NK-92 treated with Interleukin-12 subunit alpha and Interleukin-12 subunit beta, amount 100 ng/mL, for 24 hours (cell line): ENCODE measurements around the gene OR4D1.

Experiments used
- DNase-seq: peaks from one replicate; lab custom pipeline; 2025; lab: John Stamatoyannopoulos, UW

OR4D1 gene

DNA sequence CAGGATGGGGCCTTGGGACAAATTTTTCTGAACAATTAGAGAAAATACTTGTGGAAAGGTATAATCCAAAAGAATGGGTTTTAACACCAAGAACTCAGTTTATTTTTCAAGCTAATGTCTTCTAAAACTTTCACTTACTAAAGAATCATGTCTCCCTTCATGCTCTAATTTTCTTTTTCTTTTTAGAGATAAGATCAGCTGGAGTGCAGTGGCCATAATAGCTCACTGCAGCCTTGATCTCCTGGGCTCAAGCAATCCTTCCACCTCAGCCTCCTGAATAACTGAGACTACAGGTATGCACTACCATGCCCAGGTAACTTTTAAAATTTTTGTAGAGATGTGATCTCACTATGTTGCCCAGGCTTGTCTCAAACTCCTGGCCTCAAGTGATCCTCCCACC lies 5.5 kb downstream of the OR4D1 start:
- no peak for DNase-seq

DNA sequence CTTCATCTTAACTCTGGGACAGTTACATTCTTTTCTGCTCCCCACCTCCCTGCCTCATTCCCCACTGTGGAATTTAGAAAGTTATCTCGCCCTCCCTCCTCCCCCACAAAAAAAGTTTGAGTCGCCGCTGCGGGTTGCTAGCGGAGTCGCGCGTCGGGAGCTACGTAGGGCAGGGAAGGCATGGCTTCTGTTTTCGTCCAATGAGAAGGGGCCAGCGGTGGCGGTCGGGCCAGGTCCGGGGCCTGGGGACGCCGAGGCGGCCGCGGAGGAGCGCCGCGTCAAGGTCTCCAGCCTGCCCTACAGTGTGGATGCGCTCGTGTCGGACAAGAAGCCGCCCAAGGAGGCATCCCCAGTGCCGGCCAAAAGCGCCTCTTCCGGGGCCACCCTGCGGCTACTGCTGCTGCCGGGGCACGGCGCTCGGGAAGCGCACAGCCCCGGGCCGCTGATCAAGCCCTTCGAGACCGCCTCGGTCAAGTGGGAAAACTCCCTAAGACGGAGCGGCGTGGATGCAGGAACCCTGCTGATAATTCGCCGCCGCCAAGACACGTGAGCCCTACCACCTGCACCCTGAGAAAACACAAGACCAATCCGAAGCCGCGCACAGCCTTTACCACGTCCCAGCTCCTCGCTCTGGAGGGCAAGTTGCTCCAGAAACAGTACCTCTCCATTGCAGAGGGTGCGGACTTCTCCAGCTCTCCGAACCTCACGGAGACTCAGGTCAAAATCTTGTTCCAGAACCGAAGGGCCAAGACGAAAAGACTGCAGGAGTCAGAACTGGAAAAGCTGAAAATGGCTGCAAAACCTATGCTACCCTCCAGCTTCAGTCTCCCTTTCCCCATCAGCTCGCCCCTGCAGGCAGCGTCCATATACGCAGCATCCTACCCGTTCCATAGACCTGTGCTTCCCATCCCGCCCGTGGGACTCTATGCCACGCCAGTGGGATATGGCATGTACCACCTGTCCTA lies 8.9 kb downstream of the OR4D1 start:
- no peak for DNase-seq

DNA sequence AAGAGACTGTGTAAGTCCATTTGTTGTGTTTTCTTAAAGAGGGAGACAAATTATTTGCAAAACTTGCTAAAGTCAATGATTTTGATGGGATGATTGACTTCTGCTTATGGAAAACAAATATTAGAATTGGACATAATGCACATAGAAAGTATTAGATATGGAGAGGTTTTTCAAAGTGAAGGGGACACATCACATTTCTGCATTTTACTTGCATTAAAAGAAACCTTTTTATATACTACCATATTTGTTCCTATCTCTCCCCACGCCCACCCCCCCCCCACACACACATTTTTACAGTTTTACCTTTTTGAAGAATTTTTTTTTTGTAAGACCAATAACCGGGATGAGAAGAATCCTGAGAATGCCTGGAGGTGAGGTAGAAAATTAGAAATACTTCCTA lies 10.0 kb downstream of the OR4D1 start:
- no peak for DNase-seq

DNA sequence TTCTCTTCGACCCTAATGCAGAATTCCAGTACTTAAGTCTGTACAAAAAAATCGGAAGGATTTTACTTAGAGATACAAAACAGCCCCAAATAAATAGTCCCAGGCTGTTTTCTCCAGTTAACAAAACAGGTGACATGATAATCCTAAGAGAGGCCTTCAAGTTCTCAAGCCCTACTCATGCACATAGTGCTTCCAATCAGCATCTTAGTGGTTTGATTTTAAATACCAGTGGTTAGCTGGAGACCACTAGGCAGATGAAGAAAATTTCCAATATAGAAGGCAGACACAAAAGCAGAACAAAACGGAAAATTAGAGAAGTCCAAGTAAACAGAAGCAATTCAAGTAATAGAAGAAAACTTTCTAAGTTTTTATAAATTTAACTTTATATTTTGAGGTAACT lies 13.4 kb downstream of the OR4D1 start:
- no peak for DNase-seq

DNA sequence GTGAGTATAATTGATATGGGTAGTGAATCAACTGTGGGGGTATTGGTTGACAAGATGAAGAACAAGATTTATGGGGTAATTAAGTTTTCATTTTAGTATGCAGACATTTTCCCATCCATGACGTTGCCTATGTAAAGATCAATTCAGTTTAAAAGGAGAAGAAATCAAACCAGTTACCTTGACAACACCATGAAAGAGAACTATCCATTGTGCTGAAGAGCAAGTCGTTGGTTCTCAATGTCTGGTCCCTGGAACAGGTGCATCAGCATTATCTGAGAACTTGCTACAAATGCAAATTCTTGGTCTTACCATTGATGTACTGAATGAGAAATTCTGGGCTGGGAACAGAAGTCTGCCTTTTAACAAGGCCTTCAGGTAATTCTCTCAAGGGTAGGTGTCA lies 17.8 kb downstream of the OR4D1 start:
- DNase-seq = no peak

DNA sequence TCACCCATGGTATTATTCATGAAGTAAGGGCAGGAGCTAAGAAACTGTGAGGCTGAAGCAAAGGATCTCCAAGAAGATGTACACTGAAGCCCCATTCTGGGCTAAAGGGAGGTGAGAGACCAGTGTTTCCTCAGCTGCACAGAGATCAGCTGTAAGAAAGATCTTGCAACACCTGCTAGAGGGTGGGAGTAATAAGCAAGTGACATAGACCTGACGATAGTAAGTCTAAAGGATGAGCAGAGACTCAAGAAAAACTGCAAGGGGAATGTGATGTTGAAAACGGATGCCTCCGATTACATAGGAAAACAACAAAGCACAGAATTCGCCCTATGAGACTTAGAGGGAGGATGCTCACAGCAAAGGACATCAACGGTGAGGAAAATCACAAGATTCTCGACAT lies 18.5 kb downstream of the OR4D1 start, which contains the start of gene OR4D2:
TSS of gene OR4D2 (plus strand) at position 301 of the 400 bp plus-strand sequence. CDS start 2,674 bp downstream, outside the sequence.
- DNase-seq = no peak

DNA sequence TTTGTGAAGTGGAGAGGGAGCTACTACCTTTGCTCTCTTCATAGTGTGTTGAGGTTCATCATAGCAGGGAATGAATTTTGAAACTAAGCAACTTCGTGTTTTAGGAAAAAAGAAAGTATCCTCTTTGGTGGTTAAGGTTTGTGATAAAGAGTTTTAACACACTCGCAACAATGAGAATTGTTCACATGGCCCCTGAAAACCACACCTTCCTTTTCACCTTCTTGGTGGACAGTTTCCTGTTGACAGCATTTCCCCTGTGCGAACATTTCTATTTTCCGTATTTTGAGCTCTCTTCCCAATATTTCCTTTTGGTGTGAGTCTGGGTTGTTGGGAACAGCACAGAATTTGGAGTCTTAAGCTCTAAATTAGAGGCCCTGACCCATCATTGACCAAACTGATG lies 22.4 kb downstream of the OR4D1 start:
- no peak for DNase-seq

DNA sequence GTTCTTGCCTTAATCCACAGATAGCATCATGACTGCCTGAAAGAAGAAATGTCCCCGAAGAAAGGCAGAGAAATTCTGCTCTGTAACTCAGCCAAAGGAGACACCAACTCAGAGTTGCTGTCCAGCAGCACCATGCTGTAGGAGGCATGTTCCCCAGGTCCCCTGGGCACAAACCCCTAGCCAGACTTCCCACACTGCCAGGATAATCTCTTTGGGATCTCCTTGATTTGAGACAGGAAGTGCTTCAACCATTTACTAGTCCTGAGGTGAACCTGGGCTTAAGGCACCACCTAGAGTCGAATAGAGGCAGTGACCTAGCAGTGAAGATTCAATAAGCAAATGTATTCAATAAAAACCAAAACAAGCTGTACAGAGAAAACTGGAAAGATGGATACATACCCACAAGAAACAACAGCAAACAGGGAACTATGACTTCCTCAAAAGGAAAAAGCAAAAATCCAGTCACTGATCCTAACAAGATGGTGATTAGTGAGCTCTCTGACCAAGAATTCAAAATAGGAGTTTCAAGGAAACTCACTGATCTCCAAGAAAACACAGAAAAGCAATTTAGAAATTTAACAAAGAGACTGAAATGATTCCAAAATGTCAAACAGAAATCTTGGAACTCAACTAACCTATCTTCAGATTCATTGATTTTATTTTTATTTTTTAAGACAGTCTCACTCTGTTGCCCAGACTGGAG lies 24.3 kb downstream of the OR4D1 start:
- DNase-seq = no peak

DNA sequence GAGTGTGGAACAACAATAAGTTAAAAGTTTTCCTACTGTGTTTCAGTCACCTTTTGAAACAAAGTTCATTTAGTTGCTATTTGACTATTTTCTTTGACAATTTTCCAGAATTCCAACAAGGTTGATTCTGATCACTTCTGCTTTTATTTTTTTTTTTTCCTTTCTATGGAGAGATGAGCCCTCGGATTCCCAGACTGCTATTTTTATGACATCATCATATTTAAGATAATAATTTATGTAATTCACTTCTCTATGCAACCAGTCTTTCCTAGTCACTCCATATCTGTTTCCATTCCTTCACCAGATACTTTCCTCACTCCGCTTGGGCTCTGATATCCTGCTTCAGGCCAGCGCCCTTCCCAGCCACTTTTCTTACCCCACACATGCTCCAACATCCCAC lies 26.7 kb downstream of the OR4D1 start:
- DNase-seq = no peak

DNA sequence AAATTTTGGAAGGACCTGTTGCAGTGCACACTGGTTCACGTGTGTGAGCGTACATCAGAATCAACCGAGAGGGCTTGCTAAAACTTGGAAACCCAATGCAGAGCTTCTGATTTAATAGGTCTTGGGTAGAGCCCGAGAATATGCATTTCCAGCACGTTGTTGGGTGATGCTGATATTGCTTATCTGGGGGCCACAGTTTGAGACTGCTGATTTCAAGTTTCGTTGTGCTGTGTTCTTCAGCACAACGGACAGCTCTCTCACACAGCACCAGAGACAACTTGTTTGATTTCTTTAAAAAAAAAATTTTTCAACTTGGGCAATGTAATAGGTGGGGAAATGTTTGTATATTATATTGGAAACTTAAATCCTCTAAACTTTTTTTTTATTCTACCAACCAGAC lies 28.0 kb downstream of the OR4D1 start:
- DNase-seq = no peak

DNA sequence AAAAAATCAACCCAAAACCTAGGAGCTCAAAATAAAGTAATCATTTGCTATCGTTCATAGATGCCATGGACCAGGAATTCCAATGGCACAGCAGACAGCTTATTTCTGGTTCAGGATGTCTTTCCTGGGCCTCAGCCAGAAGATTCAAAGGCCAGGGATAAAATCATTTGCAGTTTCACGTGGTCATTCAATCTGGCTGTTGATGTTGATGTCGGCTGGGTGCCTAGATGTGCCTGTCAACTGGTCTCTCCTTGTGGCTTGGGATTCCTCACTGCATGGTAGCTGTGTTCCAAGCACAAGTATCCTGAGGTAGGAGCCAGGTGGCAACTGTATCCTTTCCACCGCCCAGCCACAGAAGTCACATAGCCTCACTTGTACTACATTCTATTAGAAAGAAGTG lies 33.6 kb downstream of the OR4D1 start:
- DNase-seq = no peak

DNA sequence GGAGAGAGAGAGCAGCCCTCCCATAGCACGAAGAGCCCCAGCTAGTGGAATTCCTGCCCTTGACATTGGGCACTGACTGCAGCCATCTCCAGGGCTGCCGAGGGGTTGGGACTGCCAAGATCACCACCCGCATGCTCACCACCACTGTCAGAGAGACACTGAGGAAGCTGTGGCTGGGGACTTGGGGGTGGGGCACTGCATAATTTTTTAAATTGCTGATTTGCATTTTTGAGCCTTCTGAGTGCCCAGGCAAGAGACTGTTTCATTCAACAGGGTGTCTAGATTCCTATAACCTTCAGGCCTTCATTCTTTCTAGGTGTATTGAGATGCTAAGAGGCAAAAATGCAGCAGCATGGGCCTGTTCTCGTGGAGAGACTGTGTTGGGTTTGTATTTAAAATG lies 35.3 kb downstream of the OR4D1 start:
- no peak for DNase-seq

DNA sequence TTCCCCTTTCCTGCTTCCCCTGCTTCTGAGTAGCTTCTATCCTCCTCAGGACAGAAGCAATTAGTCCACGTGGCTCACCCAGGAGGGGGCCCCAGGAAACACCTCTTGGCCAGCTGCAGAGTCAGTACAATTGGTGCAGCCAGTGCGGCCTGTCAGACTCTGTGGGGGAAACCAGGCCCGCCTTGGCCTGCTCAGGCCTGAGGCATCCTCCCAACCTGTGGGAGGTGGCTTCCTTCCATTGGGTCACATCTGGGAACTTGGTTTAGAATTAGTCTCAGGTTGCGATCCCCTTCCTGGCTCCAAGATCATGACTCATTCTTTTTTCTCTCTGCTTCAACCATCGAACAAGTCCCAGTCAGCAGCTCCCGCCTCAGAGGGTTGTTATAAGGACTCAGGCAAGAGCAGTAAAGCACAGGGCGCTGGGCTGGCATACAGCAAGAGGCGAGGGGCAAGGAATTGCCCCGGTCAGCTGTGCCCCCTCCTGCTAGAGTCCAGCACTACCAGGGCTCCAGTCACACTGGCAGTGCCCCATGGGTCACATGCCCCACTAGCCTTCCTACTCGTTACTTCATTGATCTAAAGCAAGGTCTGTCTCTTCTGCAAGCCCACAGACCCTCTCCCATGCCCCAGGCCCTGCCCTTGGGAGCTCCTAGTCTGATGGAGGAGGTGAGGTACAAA lies 36.3 kb downstream of the OR4D1 start:
- no peak for DNase-seq

DNA sequence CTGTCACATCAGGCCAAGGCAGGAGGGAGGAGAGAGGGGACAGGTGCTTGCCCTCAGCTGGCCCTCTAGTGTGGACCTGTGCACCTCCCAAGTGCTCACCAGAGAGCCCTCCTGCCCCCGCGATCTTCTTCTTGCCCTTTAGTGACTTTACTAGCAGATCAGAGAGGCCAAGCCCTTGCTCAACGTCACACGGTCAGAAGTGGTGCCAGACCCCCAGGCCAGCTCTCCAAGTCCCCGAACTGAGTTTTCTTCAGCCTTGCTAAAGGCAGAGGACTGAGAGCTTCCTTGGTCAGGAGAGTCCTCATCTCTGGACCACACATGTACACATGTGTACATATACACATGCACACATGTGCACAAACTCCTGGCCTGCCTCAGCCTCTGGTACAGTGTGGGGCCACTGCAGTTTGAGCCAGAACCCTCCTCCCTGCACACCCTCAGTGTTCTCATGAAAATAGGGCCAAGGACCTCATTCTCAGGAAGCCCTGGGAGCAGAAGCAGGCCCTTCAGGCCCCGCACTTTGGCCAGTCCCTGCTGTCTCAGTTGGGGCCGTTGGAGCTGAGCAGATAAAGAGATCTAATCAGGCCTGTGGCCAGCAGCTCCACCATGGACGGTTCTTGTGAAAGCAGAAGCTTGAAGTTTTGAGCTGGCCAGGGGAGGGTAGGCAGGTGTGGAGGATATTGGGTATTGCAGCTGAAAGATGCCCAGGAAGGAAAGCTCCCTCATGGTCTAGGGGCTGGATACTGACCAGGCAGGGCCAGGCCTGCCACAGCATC lies 37.0 kb downstream of the OR4D1 start:
- DNase-seq = no peak

DNA sequence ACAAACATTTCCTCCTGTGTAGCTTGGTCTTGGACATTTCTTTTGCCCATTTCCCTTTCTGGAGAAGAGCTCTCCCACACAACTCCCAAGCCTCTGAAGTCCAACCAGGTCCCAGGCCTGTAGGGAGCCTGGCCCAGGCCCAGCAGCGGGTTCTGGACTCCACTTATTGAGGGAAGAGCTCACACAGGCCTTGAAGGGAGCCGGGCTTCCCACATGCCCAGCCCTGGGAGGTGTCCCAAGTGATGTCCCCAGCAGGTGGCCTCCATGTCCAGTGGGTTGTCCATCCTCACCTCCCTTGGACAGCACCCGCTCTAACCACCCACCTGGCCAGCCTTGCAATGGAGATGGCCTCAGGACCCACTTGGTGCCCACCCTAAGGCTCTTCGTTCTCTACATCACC lies 38.4 kb downstream of the OR4D1 start:
- DNase-seq = no peak

DNA sequence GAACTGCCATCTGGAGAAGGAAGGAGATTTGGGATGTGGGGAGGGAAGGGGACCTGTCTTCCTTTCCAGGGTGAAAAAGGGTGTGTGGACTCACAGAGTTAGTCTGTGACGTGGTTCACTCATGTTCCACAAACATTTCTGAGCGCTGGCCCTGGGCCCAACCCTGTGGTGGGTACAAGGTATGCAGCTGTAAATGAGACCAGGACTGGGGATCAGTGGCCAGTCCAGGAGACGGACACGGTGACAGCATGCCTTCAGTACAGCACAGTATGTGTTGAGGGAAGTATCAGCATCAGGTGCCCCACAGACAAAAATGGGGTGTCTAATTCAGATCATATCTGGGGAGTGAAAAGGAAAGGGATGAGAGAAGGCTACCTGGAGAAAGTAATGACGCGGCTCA lies 38.9 kb downstream of the OR4D1 start:
- no peak for DNase-seq

DNA sequence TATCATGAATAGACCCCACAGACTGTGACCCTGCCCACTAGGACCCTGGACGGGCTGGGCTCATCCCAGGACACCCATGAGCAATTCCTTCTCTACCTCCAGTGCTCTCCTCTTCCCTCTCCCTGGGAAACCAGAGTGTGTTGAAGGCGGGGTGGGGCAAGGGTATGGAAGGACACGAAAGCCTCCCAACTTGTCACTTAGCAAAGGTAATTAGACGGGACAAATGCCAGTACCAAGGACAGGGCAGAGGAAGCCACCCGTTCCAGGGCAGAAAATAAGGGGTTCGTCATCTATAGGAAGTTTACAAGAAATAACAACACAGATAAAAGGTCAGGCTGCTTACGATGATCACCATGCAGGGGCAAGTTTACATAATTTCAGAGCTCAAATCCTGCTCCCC lies 39.5 kb downstream of the OR4D1 start:
- DNase-seq = no peak

DNA sequence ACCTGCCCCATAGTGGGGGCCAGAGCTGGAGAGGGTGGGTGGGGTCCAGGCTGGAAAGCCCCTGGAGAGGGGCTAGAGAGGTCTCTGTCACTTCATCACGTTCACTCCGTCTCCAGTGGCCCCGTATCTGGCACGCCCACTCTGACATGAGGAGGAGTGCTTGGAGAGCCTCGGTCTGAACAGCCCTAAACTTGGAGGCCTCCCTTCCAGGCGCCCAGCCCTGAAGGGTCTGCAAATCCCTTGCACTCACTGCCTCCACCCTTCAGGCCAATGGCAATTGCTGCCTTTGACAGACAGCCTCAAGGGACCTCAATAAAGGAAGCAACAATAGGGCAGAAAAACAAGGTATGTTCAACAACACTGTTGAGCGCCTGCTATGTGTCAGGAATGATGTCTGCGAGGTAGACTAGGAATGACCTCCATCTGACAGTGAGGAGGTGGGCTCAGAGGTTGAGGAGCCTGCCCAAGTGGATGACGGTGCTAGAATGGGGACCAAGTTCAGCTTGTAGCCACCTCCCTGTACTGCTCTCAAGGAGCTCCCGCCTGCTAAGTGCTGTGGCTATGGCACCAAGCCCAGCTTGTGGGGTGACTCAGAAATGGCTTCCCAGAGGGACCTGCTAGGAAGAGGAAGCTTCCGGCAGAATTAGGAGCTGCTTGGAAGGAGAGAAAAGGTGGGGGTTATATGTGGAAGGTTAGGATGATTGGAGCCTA lies 41.4 kb downstream of the OR4D1 start:
- no peak for DNase-seq

DNA sequence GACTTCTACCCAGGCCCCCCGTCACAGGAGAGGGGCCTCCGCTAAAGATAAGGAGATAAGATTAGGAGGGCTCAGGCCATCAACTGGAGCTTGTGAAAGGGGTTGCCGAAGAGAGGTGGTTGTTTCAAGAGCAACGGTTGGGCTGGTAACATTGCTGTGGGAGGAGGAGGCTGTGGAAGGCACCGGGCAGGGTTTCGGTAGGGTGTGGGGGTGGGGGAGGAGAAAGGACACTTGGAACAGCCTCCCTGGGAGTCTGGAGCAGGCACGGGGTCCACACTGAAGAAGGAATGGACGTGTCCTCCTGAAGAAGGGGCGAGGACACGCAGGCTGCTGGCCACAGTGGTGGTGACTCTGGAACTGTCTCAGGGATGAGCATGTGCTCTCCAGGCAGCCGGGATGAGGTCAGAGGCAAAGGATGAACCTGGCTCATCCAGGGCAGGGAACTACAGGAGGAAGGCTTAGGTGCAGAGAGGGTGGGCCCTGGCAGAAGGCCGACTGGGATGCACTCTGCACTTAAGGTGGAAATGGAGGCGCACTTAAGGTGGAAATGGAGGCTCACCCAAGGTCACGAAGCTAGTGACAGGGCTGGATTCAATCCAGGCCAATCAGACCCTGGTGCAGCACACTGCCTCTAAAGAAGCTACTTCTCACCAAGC lies 43.2 kb downstream of the OR4D1 start:
- no peak for DNase-seq

DNA sequence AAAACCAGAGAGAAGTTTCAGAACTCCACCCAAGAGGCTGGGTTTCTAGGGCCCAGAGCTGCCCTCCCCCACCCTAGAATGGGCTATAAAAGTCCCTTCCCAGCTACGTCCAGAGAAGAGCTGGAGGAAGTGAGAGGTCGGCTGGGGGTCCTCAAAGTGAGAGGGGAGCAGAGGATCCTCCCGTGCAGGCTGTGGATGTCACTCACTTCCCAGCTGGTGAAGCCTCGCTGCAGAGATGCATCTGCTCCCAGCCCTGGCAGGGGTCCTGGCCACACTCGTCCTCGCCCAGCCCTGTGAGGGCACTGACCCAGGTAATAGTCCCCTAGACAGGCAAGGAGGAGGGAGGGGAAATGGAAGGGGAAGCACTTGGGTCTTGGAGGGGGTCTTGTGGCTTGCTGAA lies 44.4 kb downstream of the OR4D1 start, which contains the start of gene EPX:
TSS of gene EPX (plus strand) at position 115 of the 400 bp plus-strand sequence. CDS start at position 236, 121 bp downstream.
- DNase-seq = no peak
